Keratinocyte (primary cell): ENCODE measurements around the gene CTNNA2.

ENCODE experiments used
- EZH2 ChIP-seq: IDR thresholded peaks from one replicate; pipeline ENCODE4 v1.6.1; 2012; ENCODE audit warnings: inconsistent platforms, mild to moderate bottlenecking, low read length, moderate library complexity
- TF ChIP-seq, protein P1 (sequence below), 3 experiments: IDR thresholded peaks in 1 of 3; conservative IDR thresholded peaks in 1 of 3; optimal IDR thresholded peaks in 1 of 3; 2 replicates in 2 of 3; 3 replicates in 1 of 3; pipeline versions ENCODE3 to v1.5.1; 2011; ENCODE audit warnings: low read length in 3 of 3, mild to moderate bottlenecking in 3 of 3, moderate library complexity in 2 of 3, control low read depth in 1 of 3, inconsistent platforms in 1 of 3; ENCODE audit not compliant: insufficient read depth in 2 of 3; ENCODE audit errors: extremely low read depth in 1 of 3

DNA sequence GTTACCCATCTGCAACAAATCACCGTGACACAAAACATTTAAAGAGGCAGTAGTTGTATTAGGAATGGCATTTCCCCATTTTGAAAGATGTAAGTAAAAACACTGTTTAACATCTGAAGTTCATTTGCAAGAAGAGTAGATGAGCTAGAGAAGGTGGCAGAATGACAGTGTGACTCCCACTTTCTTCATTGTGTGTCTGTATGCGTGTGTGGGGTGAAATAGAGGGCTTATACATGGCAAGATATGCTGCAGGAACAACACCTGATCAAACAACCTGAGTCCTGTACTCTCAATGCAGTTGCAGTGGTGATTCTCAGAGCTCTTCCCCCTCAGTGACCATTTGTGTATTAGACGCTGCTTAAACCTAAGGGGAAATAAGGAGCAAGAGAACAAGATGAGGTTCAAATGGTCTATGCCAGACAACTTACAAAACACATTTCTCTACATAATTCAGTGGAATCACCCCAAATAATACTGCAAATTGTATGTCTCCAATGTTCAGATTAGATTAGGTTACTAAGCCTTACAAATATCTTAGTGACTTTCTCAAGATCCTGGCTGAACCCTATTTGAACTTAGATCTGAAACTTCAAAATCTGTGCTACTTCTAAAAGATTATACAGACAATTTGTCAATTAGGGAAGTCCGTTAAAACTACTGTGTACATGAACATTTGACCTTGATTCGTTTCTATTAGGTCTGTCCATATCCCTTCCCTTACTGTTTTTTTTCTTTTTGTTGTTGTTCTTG is 561.6 kb downstream of the CTNNA2 start:
- TF ChIP-seq, protein P1, sequence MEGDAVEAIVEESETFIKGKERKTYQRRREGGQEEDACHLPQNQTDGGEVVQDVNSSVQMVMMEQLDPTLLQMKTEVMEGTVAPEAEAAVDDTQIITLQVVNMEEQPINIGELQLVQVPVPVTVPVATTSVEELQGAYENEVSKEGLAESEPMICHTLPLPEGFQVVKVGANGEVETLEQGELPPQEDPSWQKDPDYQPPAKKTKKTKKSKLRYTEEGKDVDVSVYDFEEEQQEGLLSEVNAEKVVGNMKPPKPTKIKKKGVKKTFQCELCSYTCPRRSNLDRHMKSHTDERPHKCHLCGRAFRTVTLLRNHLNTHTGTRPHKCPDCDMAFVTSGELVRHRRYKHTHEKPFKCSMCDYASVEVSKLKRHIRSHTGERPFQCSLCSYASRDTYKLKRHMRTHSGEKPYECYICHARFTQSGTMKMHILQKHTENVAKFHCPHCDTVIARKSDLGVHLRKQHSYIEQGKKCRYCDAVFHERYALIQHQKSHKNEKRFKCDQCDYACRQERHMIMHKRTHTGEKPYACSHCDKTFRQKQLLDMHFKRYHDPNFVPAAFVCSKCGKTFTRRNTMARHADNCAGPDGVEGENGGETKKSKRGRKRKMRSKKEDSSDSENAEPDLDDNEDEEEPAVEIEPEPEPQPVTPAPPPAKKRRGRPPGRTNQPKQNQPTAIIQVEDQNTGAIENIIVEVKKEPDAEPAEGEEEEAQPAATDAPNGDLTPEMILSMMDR (optimal IDR thresholded peaks at IDR 0.05 in 1 of 3, IDR thresholded peaks at IDR 0.05 in 1 of 3, conservative IDR thresholded peaks at IDR 0.05 in 1 of 3; ENCODE audit: extremely low read depth in 1 of 3, insufficient read depth in 2 of 3, low read length in 3 of 3): no peak
- no peak for TF ChIP-seq EZH2
